GM12891 (cell line): ENCODE measurements around the gene EHD2.

Source experiments
- PAX5 ChIP-seq: IDR thresholded peaks from 2 replicates; pipeline ENCODE4 v1.6.1; 2011; ENCODE audit warnings: low read length, moderate library complexity, mild to moderate bottlenecking; ENCODE audit not compliant: insufficient read depth, severe bottlenecking
- POLR2A ChIP-seq: IDR thresholded peaks from 2 replicates; pipeline ENCODE4 v1.6.1; 2011; ENCODE audit warnings: low read depth, low read length, control low read depth
- POLR2AphosphoS5 ChIP-seq: IDR thresholded peaks from 2 replicates; pipeline ENCODE4 v1.6.1; 2011; ENCODE audit warnings: low read depth, low read length, control low read depth
- SPI1 ChIP-seq: IDR thresholded peaks from 2 replicates; pipeline ENCODE4 v1.6.1; 2011; ENCODE audit warnings: low read depth, low read length, control low read depth

DNA sequence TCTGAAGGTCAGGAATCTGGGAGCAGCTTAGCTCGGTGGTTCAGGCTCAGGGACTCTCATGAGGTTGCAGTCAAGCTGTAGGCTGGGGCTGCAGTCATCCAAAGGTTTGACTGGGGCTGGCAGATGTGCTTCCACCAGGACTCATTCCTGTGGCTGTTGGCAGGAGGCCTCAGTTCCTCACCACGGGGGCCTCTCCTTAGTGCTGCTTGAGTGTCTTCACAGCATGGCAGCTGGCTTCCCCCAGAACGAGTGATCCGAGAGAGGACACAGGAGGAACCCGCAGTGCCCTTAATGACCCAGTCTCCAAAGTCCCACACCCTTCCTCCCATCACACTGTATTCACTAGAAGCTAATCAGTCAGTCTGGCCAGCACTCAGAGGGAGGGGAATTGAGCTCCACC lies 38.7 kb upstream of the EHD2 start:
- TF ChIP-seq PAX5 = no peak
- no peak for TF ChIP-seq POLR2AphosphoS5
- no peak for TF ChIP-seq POLR2A
- TF ChIP-seq SPI1 = no peak
